Astrocyte of the cerebellum (primary cell): ENCODE results near the gene KYAT1.
A peak's percentile ranks its signal among the peaks of the same experiment; 100 is the strongest.

ENCODE experiments used
- DNase-seq: peaks from one replicate; pipeline ENCODE4 v3.0.0-alpha.2; 2011; ENCODE audit warnings: low read depth
- H3K4me3 ChIP-seq: 2 replicates; pipeline ENCODE4 v1.5.1; 2011; ENCODE audit warnings: mild to moderate bottlenecking, low read depth, low read length, moderate library complexity
- CTCF ChIP-seq: IDR thresholded peaks from 2 replicates; pipeline ENCODE4 v1.5.1; 2012; ENCODE audit warnings: low read length, low read depth, moderate library complexity, mild to moderate bottlenecking; ENCODE audit errors: missing control alignments
- in situ Hi-C: cut with HindIII; loops from 2 replicates; pipeline ENCODE4 v1.10.0; 2017; ENCODE audit warnings: low sequenced_read_pairs

The KYAT1 gene

GRCh38 chr9:128822407-128823042 lies 59.2 kb downstream of the KYAT1 start:
- no peak overlapping the region for H3K4me3 ChIP-seq
- no peak for DNase-seq
- in situ Hi-C loops: no loop called here
- no peak for TF ChIP-seq CTCF

GRCh38 chr9:128821584-128822406 lies 60.0 kb downstream of the KYAT1 start:
- no peak for DNase-seq
- in situ Hi-C loops: no loop called here
- TF ChIP-seq CTCF: no peak
- H3K4me3 ChIP-seq: no peak overlapping the region

- no peak for TF ChIP-seq CTCF
- in situ Hi-C loops: no loop called here
- no peak overlapping the region for H3K4me3 ChIP-seq
- DNase-seq: no peak
Measured at GRCh38 chr9:128820665-128821583, 60.8 kb downstream of the KYAT1 start.

- no peak for TF ChIP-seq CTCF
- no peak for DNase-seq
- in situ Hi-C loops: no loop called here
- no peak overlapping the region for H3K4me3 ChIP-seq
Measured at GRCh38 chr9:128819716-128820664, 61.8 kb downstream of the KYAT1 start.

GRCh38 chr9:128818839-128819715 lies 62.7 kb downstream of the KYAT1 start:
- in situ Hi-C loops: no loop called here

More at GRCh38 chr9:128818839-128819715, 62.7 kb downstream of the KYAT1 start:
- DNase-seq: no peak
- H3K4me3 ChIP-seq: peak overlapping the region; percentile 57
- no peak for TF ChIP-seq CTCF
